HG02938 (cell line): ENCODE results near the gene FASTK.
"Not testable (repeated sequence)": the region's sequence is repeated elsewhere in the genome, so short reads cannot be mapped to it uniquely, and the experiment has no call there.

Experiments used
- ATAC-seq: cut with Tn5 transposase; IDR thresholded peaks from one replicate; pipeline ENCODE4 v1.9.1; 2021; ENCODE audit warnings: mild to moderate bottlenecking, moderate library complexity; ENCODE audit not compliant: unreplicated experiment

Gene FASTK

GRCh38 chr7:151032936-151033863 is 47.4 kb downstream of the FASTK start:
- ATAC-seq: no peak

GRCh38 chr7:151031011-151031410 is 49.6 kb downstream of the FASTK start:
- no peak for ATAC-seq

GRCh38 chr7:151028948-151029501 is 51.6 kb downstream of the FASTK start:
- no peak for ATAC-seq

- peak; percentile 92 for ATAC-seq
Measured at GRCh38 chr7:151028131-151028947, 52.3 kb downstream of the FASTK start, which contains the start of gene ABCB8. ABCB8 (plus strand) TSS chr7:151028450; CDS start chr7:151028516, 66 bp downstream.

DNA sequence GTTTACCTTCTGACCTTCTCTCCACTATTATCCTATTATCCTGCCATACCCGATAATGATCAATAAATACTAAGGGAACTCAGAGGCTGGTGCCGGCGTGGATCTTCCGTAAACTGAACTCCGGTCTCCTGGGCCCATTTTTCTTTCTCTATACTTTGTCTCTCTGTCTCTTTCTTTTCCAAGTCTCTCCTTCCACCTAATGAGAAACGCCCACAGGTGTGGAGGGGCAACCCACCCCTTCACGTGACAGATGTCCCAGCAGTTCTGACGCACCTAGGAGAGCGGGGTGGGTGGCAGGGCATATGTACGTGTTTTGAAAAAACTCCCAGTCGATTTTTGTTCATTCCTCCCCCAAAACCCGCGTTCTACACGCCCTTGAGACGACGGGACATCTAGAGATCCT is 52.9 kb downstream of the FASTK start:
- ATAC-seq: not testable (repeated sequence)

DNA sequence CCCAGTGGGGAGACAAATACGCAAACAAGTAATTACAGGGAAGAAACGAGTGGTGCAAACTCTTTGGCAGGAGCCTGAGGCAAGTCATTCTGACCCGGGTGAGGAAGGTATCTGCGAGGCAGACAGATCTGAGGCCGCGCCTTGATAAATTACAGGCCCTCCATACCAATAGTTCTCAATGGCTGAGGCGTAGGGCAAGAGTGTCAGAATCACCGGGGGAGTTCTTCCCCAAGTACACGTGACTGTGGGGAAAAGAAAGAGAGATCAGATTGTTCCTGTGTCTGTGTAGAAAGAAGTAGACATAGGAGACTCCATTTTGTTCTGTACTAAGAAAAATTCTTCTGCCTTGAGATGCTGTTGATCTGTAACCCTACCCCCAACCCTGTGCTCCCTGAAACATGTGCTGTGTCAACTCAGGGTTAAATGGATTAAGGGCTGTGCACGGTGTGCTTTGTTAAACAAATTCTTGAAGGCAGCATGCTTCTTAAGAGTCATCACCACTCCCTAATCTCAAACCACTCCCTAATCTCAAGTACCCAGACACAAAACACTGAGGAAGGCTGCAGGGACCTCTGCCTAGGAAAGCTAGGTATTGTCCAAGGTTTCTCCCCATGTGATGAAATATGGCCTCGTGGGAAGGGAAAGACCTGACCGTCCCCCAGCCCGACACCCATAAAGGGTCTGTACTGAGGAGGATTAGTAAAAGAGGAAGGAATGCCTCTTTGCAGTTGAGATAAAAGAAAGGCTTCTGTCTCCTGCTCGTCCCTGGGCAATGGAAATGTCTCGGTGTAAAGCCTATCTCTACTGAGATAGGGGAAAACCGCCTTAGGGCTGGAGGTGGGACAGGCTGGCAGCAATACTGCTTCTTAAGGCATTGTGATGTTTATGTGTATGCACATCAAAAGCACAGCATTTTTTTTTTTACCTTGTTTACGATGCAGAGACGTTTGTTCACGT is 53.6 kb downstream of the FASTK start:
- not testable (repeated sequence) for ATAC-seq
